ENCODE data around the gene SIGLEC12. TPM values are rescaled to one million over a fixed set of nuclear protein-coding genes. Genes with fewer than 3 reads are reported as not detected.
A peak's percentile ranks its signal among the peaks of the same experiment; 100 is the strongest.

SIGLEC12 gene
- total and polyA plus RNA-seq, 7 donors = 0.05 to 0.20 (median 0.13) TPM; not detected in 2

- no peaks in the 10 kb centered on the region for H3K36me3 ChIP-seq (ENCODE audit: insufficient read depth in 1 of 2, low read depth in 1 of 2)
- H3K4me3 ChIP-seq = no peak overlapping the region
- peaks cover 0 to 5% (median 2%) of the 10 kb centered on the region in 3 donors for H3K27me3 ChIP-seq (ENCODE audit: insufficient read depth in 3 of 3, low read length in 2 of 3)
- H3K4me1 ChIP-seq = no peaks in the 10 kb centered on the region
- intact Hi-C loops (cut with DNase I) = no loop called here
- no peak overlapping the region for H3K27ac ChIP-seq
- no peak for DNase-seq
- no peak for ATAC-seq
- peak; percentile 56 for TF ChIP-seq CTCF (IDR thresholded peaks at IDR 0.05)
- H3K9me3 ChIP-seq = no peaks in the 10 kb centered on the region
- WGBS, 3 donors = 12 to 18% (median 17%) methylated on average over 3 of the region's 3 CpGs
Observed at GRCh38 chr19:51514866-51515481, 13.4 kb upstream of the SIGLEC12 start.

GRCh38 chr19:51513968-51514367, 12.4 kb upstream of the SIGLEC12 start:
- WGBS, 3 donors = 33 to 43% (median 37%) methylated on average over 2 of the region's 2 CpGs
- Histone ChIP-seq H3K36me3 (ENCODE audit: insufficient read depth in 1 of 2, low read depth in 1 of 2) (no peaks in the 10 kb centered on the region), H3K4me3 (no peak overlapping the region), H3K27ac (no peak overlapping the region), H3K4me1 (no peaks in the 10 kb centered on the region), H3K9me3 (no peaks in the 10 kb centered on the region), H3K27me3 (ENCODE audit: insufficient read depth in 3 of 3, low read length in 2 of 3) (peaks cover 0 to 5% (median 2%) of the 10 kb centered on the region in 3 donors)
- intact Hi-C loops (cut with DNase I) = no loop called here
- no peak for DNase-seq
- no peak for TF ChIP-seq CTCF (IDR thresholded peaks at IDR 0.05)
- ATAC-seq = no peak

- H3K27me3 ChIP-seq (ENCODE audit: insufficient read depth in 3 of 3, low read length in 2 of 3) = peaks cover 0 to 5% (median 2%) of the 10 kb centered on the region in 3 donors
- ATAC-seq = no peak
- 7 to 12% (median 8%) methylated on average over 6 of the region's 6 CpGs for WGBS, 3 donors
Observed at GRCh38 chr19:51511353-51511752, 9.8 kb upstream of the SIGLEC12 start.

GRCh38 chr19:51509823-51510660, 8.4 kb upstream of the SIGLEC12 start:
- Histone ChIP-seq H3K4me3 (no peak overlapping the region), H3K36me3 (ENCODE audit: insufficient read depth in 1 of 2, low read depth in 1 of 2) (no peaks in the 10 kb centered on the region), H3K9me3 (no peaks in the 10 kb centered on the region), H3K27ac (no peak overlapping the region), H3K27me3 (ENCODE audit: insufficient read depth in 3 of 3, low read length in 2 of 3) (peaks cover 0 to 5% (median 2%) of the 10 kb centered on the region in 3 donors), H3K4me1 (no peaks in the 10 kb centered on the region)
- intact Hi-C loops (cut with DNase I) = no loop called here
- TF ChIP-seq CTCF (IDR thresholded peaks at IDR 0.05) = no peak
- DNase-seq (no peak), ATAC-seq (no peak)
- WGBS, 3 donors = 42 to 52% (median 51%) methylated on average over 7 of the region's 7 CpGs

More at GRCh38 chr19:51511353-51511752, 9.8 kb upstream of the SIGLEC12 start:
- Histone ChIP-seq H3K4me1 (no peaks in the 10 kb centered on the region), H3K36me3 (ENCODE audit: insufficient read depth in 1 of 2, low read depth in 1 of 2) (no peaks in the 10 kb centered on the region), H3K9me3 (no peaks in the 10 kb centered on the region), H3K4me3 (no peak overlapping the region), H3K27ac (no peak overlapping the region)
- no peak for DNase-seq
- intact Hi-C loops (cut with DNase I) = no loop called here
- no peak for TF ChIP-seq CTCF (IDR thresholded peaks at IDR 0.05)
